ENCODE results near the gene LMNTD2.
A peak's percentile ranks its signal among the peaks of the same experiment; 100 is the strongest.
"Not testable (repeated sequence)": the region's sequence is repeated elsewhere in the genome, so short reads cannot be mapped to it uniquely, and the experiment has no call there.

Gene LMNTD2

DNA sequence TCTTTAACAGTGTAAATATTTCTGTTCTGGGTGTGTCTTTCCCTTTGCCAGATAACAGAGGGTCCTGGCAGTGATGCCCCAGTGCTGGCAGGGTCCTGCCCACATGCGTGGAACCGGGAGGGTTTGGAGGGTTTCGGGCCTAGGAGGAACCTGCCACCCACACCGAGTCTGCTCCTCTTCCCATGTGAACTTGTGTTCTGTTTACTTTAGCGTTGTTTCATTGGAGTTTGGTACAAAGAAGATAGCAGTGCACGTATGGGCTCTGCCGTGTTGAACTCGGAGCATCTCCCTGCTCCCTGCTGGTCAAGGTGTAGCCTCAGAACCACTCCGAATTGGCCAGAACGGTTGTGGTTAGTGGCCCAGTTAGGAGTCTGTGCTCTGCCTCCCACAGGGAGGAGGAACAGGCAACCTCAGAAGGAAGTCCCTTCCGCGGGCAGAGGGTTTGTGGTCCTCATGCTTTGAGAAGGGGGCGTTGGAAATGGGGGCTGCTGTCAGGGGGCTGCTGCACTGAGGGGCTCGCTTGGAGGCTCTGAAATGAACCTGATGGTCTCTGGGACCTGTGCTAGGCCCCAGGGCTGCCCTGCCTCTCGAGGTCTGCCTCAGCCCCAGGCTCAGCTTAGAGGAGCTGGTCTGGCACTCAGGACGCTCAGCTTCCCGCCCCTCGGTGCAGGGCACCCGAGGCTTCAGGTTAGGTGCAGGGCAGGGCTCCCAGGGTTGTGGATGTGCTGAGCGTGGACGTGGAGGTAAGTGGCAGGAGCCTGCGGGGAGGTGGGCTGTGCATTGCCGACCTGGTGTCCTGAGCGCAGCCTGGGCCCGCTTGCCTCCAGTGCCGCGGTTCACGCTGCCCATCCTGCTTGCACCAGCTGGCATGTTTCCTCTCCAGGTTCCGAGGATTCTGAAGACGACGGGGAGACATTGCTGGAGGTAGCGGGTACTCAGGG lies 26.1 kb upstream of the LMNTD2 start:
- DNase-seq = no peak

GRCh38 chr11:584287-584686 lies 23.7 kb upstream of the LMNTD2 start:
- DNase-seq = no peak

GRCh38 chr11:581752-582151 lies 21.2 kb upstream of the LMNTD2 start:
- DNase-seq = no peak

DNA sequence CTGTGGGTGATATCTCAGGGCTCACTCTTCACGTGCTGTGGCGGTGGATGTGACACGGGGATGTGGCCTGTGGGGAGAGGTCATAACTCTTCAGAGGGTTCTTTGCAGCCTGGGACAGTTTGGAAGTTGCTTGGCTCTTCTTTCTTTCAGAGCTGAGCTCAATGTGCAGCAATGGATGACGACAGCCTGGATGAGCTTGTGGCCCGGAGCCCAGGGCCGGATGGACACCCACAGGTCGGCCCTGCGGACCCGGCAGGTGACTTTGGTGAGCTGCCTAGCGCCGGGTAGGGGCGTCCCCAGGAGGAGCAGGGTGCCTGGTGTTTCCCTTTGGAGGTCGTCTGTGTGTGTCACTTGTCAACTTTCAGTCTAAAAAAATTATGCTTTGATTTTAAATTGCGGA lies 20.8 kb upstream of the LMNTD2 start:
- DNase-seq = no peak

DNA sequence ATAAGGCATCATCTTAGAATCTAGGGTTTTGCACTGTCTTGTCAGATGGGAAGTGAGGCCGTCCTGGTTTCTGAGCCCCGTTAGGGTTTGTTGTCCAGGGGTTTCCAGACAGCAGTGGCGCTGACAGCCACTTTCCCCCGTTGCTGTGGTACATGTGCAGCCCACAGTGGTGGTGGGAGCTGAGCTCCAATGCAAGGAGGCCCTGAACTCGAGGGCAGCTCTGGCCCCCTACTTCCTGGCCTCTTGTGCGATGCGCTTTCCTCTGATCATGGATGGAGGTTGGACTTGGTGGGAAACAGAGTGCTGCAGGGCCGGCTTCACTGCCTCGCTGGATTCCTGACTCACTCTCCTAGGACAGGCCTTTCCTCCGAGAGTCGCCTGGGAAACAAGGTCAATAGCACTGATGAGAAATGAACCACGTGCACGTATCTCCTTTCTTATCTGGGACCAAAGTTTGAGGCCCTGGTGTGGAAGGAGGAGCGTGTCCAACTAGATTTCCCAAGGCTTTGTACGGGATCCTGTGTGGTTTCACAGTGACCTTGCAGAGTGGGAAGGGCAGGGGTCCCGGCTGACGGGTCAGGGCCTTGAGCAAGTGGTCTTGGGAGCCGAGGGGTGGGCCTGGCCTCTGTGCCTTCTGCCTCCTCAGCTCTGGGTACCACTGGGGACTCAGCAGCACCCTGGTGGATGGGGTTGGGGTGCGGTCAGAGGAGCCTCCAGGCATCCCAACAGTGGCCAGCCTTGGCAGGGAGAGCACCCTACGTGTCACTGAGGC lies 19.5 kb upstream of the LMNTD2 start:
- DNase-seq = no peak

- no peak for DNase-seq
These were observed 17.9 kb upstream of the LMNTD2 start for GRCh38 chr11:578276-579035.

DNA sequence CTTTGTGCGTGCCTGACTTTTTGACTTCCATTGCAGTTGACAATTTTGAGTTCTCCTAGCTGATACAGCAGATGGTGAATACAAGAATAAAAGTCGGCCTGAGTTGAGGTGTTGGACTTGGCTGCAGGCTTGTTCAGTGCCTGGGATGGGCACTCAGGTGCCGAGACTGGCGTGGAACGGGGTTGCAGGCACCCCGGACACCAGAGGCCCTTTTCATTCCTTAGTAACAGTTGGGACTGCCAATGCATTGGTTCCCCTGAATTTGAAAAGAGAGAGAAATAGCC lies 17.0 kb upstream of the LMNTD2 start:
- DNase-seq = no peak

DNA sequence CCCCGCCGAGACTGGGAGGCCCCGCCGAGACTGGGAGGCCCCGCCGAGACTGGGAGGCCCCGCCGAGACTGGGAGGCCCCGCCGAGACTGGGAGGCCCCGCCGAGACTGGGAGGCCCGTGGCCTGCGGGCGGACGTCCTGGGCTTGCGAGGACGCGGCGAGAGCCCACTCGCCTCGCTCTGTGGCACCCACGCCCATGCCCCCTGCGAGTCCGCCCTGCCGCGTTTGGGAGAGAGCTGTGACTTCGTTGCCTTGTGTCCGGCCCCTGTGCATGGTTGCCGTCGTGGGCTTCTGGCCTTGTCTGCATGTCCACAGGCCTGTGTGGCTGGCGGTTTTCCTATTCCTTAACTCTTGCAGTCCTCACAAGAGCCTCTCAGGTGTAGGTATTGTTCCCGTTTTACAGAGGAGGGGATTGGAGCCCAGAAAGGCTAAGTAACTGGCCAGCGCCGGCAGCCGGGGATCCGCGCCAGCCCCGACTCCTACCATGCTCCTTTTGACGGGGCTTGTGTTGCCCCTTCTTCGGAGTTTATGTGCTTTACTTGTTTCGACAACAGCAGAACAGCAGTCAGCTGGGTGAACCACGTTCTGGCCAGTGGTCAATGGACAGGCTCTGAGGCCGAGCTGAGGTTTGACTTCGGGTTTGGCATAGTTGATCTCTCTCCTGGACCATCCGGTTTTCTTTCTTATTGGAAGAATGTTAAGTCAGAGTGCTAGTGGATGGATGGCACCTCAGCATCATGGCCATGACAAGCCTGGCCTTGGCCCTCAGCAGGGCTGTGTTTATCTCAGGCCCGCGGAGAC lies 16.5 kb upstream of the LMNTD2 start:
- DNase-seq = no peak

GRCh38 chr11:575996-576768 lies 15.6 kb upstream of the LMNTD2 start, which contains the start of gene PHRF1:
PHRF1 (plus strand) TSS chr11:576470; CDS start chr11:581513, 5,043 bp downstream.
- peak; percentile 92 for DNase-seq

DNA sequence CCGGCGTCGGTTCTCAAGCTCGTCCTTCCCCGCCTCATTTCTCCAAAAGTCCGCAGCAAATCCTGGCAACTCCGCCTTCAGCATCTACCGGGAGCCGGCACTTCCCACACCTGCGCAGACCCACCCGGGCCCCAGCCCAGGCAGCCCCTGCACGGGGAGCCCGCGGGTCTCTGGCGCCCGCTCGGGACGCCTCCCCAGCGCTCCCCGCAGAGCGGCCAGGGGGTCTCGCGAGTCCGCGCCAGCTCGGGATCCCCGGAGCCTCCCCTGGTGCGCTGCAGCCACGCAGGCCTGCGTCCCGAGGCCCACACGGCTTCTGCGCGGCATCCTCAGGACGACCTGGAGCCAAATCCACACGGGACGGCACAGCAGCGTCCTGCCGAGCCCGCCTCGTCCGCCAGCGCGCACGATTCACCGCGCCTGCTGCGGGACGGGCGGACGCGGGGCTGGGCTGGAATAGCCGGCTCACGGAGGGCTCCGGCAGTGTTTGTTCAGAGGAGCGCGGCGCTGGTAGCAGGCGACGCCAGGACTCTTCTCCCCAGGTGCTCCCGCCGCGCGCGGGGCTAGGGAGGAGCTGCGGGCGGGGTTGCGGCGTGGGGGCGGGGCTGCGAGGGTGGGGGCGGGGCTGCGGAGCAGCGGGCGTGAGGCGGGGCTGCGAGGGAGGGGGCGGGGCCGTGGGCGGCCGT lies 14.9 kb upstream of the LMNTD2 start:
- DNase-seq = no peak

- no peak for DNase-seq
These were observed 14.2 kb upstream of the LMNTD2 start for GRCh38 chr11:574632-575312.

DNA sequence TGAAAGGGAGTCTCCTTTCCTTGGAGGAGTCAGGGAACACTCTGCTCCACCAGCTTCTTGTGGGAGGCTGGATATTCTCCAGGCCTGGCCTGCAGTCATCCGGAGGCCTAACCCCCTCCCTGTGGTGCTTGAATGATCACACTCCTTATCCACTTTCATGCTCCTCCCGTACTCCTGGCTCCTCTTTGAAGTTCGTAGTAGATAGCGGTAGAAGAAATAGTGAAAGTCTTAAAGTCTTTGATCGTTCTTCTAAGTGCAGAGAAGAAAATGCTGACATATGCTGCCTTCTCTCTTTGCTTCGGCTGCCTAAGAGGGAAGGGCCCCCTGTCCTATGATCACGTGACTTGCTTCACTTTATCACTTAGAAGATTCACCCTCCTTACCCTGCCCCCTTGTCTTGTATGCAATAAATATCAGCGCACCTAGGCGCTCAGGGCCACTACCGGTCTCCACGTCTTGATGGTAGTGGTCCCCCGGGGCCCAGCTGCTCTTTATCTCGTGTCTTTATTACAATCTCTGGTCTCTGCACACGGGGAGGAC lies 13.6 kb upstream of the LMNTD2 start:
- DNase-seq = not testable (repeated sequence)

GRCh38 chr11:573146-573759 lies 12.7 kb upstream of the LMNTD2 start:
- DNase-seq = no peak

- no peak for DNase-seq
These were observed 11.3 kb upstream of the LMNTD2 start for GRCh38 chr11:571802-572185.

GRCh38 chr11:569158-569885 lies 8.8 kb upstream of the LMNTD2 start:
- no peak for DNase-seq

DNA sequence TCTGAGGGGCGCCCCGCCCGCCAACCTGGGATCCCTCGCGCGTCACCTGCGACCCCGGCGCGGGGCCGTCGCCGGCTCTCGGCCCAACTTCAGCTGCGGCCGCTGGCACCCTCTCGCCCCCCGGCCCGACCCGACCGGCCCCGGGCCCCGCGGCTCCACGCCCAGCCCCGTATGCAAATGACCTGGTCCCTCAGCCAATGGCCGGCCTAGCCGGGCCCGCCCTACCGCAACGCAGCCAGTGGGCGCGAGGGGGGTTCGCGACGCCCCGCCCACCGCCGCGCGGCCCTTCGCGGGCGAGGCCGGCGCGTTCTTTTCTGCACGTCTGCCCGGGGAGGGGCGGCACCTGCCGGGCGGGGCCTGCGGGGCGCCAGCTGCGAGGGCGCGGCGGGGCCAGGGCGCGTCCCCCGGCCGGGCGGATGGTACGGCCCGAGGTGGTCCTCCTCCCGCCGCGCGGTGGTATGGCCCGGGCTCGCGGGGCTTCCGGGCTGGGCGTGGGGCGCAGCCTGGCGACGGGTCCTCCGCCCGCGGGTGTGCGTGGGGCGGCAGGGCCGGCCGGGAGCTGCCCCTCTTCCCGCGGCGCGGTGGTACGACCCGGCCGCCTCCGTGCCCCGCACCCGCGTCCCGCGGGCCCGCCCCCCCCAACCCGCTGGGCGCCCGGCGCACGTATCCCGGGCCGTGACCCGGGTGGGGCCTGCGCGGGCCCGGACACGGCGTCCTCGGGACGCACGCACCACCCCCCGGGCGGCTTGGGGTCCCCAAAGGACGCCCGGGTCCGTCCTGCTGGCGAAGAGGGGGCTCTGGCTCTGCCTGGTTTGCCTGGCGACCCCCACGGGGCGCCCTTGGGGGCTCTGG lies 8.0 kb upstream of the LMNTD2 start:
- DNase-seq = peak; percentile 95

DNA sequence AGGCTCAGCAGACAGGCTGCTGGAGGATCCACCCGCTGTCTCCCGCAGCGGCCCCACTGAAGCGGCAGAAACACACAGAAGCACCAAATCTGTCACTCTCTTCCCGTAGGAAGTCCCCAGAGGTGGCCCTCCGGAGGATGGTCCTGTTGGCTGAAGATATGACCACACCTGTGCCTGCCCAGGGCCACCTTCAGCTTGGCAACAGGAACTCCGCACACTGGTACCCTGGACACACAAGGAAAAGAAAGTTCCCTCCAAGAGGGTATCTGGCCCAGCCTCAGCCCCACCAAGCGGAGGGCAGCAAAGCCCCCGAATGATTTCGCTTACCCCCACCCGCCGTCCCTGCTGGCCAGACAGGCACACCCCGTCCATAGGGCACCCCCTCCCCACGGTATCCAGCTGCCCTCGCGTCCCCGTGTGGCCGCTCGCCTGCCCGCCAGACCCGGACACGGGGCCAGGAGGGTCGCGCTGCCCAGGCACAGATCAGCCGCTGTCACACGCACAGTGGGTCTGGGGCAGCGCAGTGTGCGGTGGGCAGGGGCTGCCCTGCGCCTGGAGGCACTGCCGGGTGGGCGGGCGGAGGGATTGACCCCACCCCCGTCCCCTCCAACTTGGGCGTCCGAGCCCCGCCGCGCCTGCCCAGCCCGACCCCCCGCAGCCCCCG lies 7.2 kb upstream of the LMNTD2 start:
- DNase-seq = no peak
